ENCODE data around the gene TYROBP. TPM values are rescaled to one million over a fixed set of nuclear protein-coding genes. Genes with fewer than 3 reads are reported as not detected.

The TYROBP gene
- total RNA-seq, 1 donor from 2014 or later: not detected

DNA sequence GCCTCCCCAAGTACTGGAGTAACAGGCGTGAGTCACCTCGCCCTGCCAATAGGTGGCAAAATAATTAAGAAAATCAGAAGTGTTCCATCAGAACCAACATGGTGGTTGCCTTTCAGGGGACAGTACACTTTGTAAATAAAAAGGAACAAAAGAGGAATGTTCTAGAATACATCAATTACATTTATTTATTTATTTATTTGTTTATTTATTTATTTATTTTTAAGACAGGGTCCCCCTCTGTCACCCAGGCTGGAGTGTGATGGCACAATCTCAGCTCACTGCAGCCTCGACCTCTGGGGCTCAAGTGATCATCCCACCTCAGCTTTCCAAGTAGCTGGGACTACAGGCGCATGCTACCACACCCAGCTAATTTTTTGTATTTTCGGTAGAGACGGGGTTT is 12.9 kb upstream of the TYROBP start:
- Mint-ChIP-seq H3K9me3 (ENCODE audit: unreplicated experiment) (no peaks in the 10 kb centered on the region), H3K27me3 (ENCODE audit: unreplicated experiment) (peaks cover 5% of the 10 kb centered on the region), H3K4me3 (ENCODE audit: unreplicated experiment) (no peak overlapping the region), H3K27ac (ENCODE audit: unreplicated experiment) (no peak overlapping the region), H3K36me3 (ENCODE audit: low read depth, unreplicated experiment) (no peaks in the 10 kb centered on the region), H3K4me1 (ENCODE audit: unreplicated experiment) (no peaks in the 10 kb centered on the region)
- no peak for DNase-seq (ENCODE audit: low spot score)
- TF ChIP-seq, protein P1, sequence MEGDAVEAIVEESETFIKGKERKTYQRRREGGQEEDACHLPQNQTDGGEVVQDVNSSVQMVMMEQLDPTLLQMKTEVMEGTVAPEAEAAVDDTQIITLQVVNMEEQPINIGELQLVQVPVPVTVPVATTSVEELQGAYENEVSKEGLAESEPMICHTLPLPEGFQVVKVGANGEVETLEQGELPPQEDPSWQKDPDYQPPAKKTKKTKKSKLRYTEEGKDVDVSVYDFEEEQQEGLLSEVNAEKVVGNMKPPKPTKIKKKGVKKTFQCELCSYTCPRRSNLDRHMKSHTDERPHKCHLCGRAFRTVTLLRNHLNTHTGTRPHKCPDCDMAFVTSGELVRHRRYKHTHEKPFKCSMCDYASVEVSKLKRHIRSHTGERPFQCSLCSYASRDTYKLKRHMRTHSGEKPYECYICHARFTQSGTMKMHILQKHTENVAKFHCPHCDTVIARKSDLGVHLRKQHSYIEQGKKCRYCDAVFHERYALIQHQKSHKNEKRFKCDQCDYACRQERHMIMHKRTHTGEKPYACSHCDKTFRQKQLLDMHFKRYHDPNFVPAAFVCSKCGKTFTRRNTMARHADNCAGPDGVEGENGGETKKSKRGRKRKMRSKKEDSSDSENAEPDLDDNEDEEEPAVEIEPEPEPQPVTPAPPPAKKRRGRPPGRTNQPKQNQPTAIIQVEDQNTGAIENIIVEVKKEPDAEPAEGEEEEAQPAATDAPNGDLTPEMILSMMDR (IDR thresholded peaks at IDR 0.05; ENCODE audit: unreplicated experiment): no peak

DNA sequence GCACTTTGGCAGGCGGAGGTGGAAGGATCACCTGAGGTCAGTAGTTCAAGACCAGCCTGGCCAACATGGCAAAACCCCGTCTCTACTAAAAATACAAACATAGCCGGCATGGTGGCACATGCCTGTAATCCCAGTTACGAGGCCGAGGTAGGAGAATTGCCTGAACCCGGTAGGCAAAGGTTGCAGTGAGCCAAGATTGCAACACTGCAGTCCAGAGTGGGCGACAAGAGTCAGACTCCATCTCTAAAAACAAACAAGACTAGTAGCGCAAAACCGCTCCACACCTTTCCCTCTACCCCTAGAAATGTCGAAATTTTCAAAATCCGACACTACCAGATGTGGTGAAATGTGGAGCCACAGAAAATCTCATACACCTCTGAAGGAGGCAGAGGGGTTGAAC is 11.2 kb upstream of the TYROBP start:
- TF ChIP-seq, protein P1 (IDR thresholded peaks at IDR 0.05; ENCODE audit: unreplicated experiment): no peak
- Mint-ChIP-seq H3K4me3 (ENCODE audit: unreplicated experiment) (no peak overlapping the region), H3K27ac (ENCODE audit: unreplicated experiment) (no peak overlapping the region), H3K4me1 (ENCODE audit: unreplicated experiment) (no peaks in the 10 kb centered on the region), H3K36me3 (ENCODE audit: low read depth, unreplicated experiment) (no peaks in the 10 kb centered on the region), H3K27me3 (ENCODE audit: unreplicated experiment) (no peaks in the 10 kb centered on the region), H3K9me3 (ENCODE audit: unreplicated experiment) (no peaks in the 10 kb centered on the region)
- no peak for DNase-seq (ENCODE audit: low spot score)

DNA sequence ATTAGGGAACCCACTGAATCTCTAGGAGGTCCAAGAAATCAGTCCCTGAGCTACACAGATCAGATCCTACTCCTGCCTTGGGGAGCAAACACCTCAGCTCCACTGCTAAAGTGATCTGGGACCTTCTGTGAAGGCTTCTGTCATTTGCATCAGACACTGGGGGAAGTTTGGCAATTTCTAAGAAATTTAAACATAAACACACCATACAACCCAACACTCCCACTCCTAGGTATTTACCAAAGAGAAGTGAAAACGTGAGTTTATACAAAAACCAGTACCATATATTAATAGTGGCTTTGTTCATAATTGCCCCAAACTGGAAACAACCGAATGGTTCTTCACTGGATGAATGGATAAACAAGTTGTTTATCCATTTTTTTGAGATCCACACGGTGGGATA is 7.3 kb upstream of the TYROBP start:
- H3K4me1 Mint-ChIP-seq (ENCODE audit: unreplicated experiment): no peaks in the 10 kb centered on the region
- H3K9me3 Mint-ChIP-seq (ENCODE audit: unreplicated experiment): no peaks in the 10 kb centered on the region
- no peak for DNase-seq (ENCODE audit: low spot score)
- no peaks in the 10 kb centered on the region for H3K27me3 Mint-ChIP-seq (ENCODE audit: unreplicated experiment)
- TF ChIP-seq, protein P1 (IDR thresholded peaks at IDR 0.05; ENCODE audit: unreplicated experiment): no peak
- no peak overlapping the region for H3K27ac Mint-ChIP-seq (ENCODE audit: unreplicated experiment)
- H3K36me3 Mint-ChIP-seq (ENCODE audit: low read depth, unreplicated experiment): no peaks in the 10 kb centered on the region
- H3K4me3 Mint-ChIP-seq (ENCODE audit: unreplicated experiment): no peak overlapping the region

GRCh38 chr19:35913589-35913988 is 5.5 kb upstream of the TYROBP start:
- peaks cover 3% of the 10 kb centered on the region for H3K27me3 Mint-ChIP-seq (ENCODE audit: unreplicated experiment)
- no peak overlapping the region for H3K4me3 Mint-ChIP-seq (ENCODE audit: unreplicated experiment)
- TF ChIP-seq, protein P1 (IDR thresholded peaks at IDR 0.05; ENCODE audit: unreplicated experiment): no peak
- no peak for DNase-seq (ENCODE audit: low spot score)
- no peaks in the 10 kb centered on the region for H3K36me3 Mint-ChIP-seq (ENCODE audit: low read depth, unreplicated experiment)
- H3K4me1 Mint-ChIP-seq (ENCODE audit: unreplicated experiment): peaks cover 2% of the 10 kb centered on the region
- H3K27ac Mint-ChIP-seq (ENCODE audit: unreplicated experiment): no peak overlapping the region
- no peaks in the 10 kb centered on the region for H3K9me3 Mint-ChIP-seq (ENCODE audit: unreplicated experiment)

- H3K36me3 Mint-ChIP-seq (ENCODE audit: low read depth, unreplicated experiment): no peaks in the 10 kb centered on the region
- TF ChIP-seq, protein P1 (IDR thresholded peaks at IDR 0.05; ENCODE audit: unreplicated experiment): no peak
- H3K27ac Mint-ChIP-seq (ENCODE audit: unreplicated experiment): no peak overlapping the region
- peaks cover 3% of the 10 kb centered on the region for H3K27me3 Mint-ChIP-seq (ENCODE audit: unreplicated experiment)
- DNase-seq (ENCODE audit: low spot score): no peak
- H3K9me3 Mint-ChIP-seq (ENCODE audit: unreplicated experiment): no peaks in the 10 kb centered on the region
- no peak overlapping the region for H3K4me3 Mint-ChIP-seq (ENCODE audit: unreplicated experiment)
- H3K4me1 Mint-ChIP-seq (ENCODE audit: unreplicated experiment): peaks cover 2% of the 10 kb centered on the region
Measured at GRCh38 chr19:35911790-35912189, 3.7 kb upstream of the TYROBP start.
